22Rv1 (cell line): ENCODE measurements around the gene EEF1AKMT1.
A peak's percentile ranks its signal among the peaks of the same experiment; 100 is the strongest.

Experiments used
- H3K27ac ChIP-seq: fragments of 450-650 bp; 2 replicates; pipeline ENCODE4 v1.5.1; 2017
- CTCF ChIP-seq: fragments of 450-650 bp; IDR thresholded peaks from 2 replicates; pipeline ENCODE4 v1.5.1; 2017; ENCODE audit warnings: mild to moderate bottlenecking
- ZFX ChIP-seq: fragments of 450-650 bp; IDR thresholded peaks from 2 replicates; pipeline ENCODE4 v1.6.1; 2017; ENCODE audit warnings: antibody characterized with exemption, borderline replicate concordance

EEF1AKMT1 gene

GRCh38 chr13:20703780-20704458, 69.8 kb downstream of the EEF1AKMT1 start:
- no peak for TF ChIP-seq ZFX
- TF ChIP-seq CTCF = peak; percentile 74
- peak overlapping the region; percentile 48; the same call in 1 of the 2 replicates for H3K27ac ChIP-seq

DNA sequence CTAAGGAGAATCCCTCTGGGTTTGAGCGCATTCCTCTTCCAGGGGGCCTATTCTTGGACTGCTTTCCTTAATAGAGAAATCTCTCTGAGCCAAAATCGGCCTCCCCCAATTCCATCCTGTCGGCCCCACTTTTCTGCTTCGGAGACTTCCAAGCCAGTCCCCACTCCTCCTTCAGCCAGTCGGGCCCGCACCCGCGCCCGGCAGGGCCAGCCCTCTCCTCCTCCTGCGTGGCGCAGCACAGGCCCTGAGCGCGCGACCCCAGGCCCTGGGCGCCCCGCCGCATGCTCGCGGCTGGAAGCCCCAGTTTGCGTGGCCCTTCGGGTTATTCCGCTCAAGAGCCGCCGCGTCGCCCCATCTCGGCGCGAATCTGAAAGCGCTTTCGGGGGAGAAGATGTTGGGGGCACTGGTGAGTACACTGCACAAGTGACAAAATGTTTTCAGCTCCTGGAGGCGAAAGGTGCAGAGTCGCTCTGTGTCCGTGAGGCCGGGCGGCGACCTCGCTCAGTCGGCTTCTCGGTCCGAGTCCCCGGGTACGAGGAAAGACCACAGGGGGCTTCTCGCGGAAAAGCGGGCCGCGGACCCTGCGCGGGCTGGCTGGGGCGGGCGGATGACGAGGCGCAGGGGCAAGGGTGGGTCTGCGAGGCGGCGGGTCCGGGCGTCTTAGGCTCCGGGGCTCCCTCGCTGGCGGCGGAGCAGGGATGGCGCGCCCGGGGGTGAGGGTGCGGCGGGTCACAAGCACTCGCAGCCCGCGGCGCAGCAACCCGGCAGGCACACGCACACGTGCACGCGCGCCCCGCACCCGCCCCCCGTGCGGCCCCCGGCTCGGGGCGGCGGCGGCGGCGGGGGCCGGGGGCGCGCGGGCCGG, 70.6 kb downstream of the EEF1AKMT1 start, which contains the start of gene IL17D:
TSS of gene IL17D (plus strand) at position 785 of the 865 bp plus-strand sequence. CDS start 303 bp downstream, outside the sequence.
- H3K27ac ChIP-seq = peak within 1 kb of the TSS; percentile 48; the same call in 1 of the 2 replicates
- TF ChIP-seq CTCF (no peak), ZFX (no peak)

- no peak overlapping the region for H3K27ac ChIP-seq
- TF ChIP-seq ZFX = no peak
- TF ChIP-seq CTCF = no peak
These were observed 71.2 kb downstream of the EEF1AKMT1 start for GRCh38 chr13:20702530-20702914.

- TF ChIP-seq ZFX (no peak), CTCF (no peak)
- no peak overlapping the region for H3K27ac ChIP-seq
These were observed 72.3 kb downstream of the EEF1AKMT1 start for GRCh38 chr13:20701461-20701860.

GRCh38 chr13:20700288-20700687, 73.5 kb downstream of the EEF1AKMT1 start:
- TF ChIP-seq ZFX = no peak
- no peak for TF ChIP-seq CTCF
- no peak overlapping the region for H3K27ac ChIP-seq

DNA sequence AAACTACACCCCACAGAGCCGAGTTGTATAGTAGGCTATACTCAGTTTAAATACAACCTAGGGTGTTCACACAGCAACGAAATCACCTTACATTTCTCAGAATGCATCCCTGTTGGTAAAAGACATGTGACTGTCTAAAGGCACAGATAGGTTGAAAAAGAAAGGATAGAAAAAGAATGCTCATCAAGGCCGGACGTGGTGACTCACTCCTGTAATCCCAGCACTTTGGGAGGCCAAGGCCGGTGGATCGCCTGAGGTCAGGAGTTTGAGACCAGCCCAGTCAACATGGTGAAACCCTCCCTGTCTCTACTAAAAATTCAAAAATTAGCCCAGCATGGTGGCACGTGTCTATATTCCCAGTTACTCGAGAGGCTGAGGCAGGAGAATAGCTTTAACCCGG, 74.0 kb downstream of the EEF1AKMT1 start:
- no peak overlapping the region for H3K27ac ChIP-seq
- no peak for TF ChIP-seq CTCF
- TF ChIP-seq ZFX = no peak

- no peak overlapping the region for H3K27ac ChIP-seq
- TF ChIP-seq ZFX (no peak), CTCF (no peak)
These were observed 77.7 kb downstream of the EEF1AKMT1 start for GRCh38 chr13:20696073-20696472.
